ENCODE data around the gene TEX14.

Gene TEX14

GRCh38 chr17:58516644-58517377 is 175.0 kb downstream of the TEX14 start:
- peaks cover 10% of the 10 kb centered on the region for H3K36me3 ChIP-seq (ENCODE audit: control insufficient read depth, insufficient read depth, low read length)
- peak overlapping the region; percentile 93 for H3K27ac ChIP-seq (ENCODE audit: low read depth, low read length, severe bottlenecking)
- WGBS, 2 experiments (ENCODE audit: insufficient coverage in 2 of 2), result 86 to 88% methylated on average over 2 of the region's 2 CpGs
- peak overlapping the region; percentile 74 for H3K4me3 ChIP-seq (ENCODE audit: extremely low read depth, insufficient read depth, low read length, poor library complexity, severe bottlenecking)
- peaks cover 8% of the 10 kb centered on the region for H3K4me1 ChIP-seq (ENCODE audit: control insufficient read depth, insufficient read depth, low read length, poor library complexity, severe bottlenecking)
- no peaks in the 10 kb centered on the region for H3K9me3 ChIP-seq (ENCODE audit: control insufficient read depth, low read length)

- no peaks in the 10 kb centered on the region for H3K9me3 ChIP-seq (ENCODE audit: control insufficient read depth, low read length)
- no peak overlapping the region for H3K4me3 ChIP-seq (ENCODE audit: extremely low read depth, insufficient read depth, low read length, poor library complexity, severe bottlenecking)
- H3K36me3 ChIP-seq (ENCODE audit: control insufficient read depth, insufficient read depth, low read length), result peaks cover 25% of the 10 kb centered on the region
- H3K27ac ChIP-seq (ENCODE audit: low read depth, low read length, severe bottlenecking), result peak overlapping the region; percentile 10
- 86 to 90% methylated on average over 1 of the region's 2 CpGs for WGBS, 2 experiments (ENCODE audit: insufficient coverage in 2 of 2)
- H3K4me1 ChIP-seq (ENCODE audit: control insufficient read depth, insufficient read depth, low read length, poor library complexity, severe bottlenecking), result peaks cover 8% of the 10 kb centered on the region
These were observed 176.6 kb downstream of the TEX14 start for GRCh38 chr17:58515286-58515685.

DNA sequence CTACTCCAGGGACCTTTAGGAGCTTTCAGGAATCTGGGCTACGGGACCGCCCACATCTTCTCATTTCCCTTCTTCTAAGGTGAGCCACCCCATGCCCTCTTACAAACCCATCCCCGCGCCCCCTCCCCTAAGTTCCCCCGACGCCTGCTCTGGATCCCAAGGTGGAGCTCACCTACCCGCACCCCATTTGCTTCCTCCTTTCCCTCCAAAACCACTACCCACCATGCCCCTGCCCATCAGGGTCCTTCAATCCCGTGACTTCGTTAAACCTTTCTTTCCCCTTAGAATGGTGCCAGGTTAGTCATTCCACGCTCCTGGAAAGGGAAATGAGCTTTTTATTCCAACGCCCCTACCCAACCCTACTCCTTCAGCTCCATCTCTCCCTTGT is 177.1 kb downstream of the TEX14 start:
- Histone ChIP-seq H3K27ac (ENCODE audit: low read depth, low read length, severe bottlenecking) (peak overlapping the region; percentile 10), H3K4me1 (ENCODE audit: control insufficient read depth, insufficient read depth, low read length, poor library complexity, severe bottlenecking) (peaks cover 8% of the 10 kb centered on the region), H3K36me3 (ENCODE audit: control insufficient read depth, insufficient read depth, low read length) (peaks cover 30% of the 10 kb centered on the region), H3K4me3 (ENCODE audit: extremely low read depth, insufficient read depth, low read length, poor library complexity, severe bottlenecking) (peak overlapping the region; percentile 62), H3K9me3 (ENCODE audit: control insufficient read depth, low read length) (no peaks in the 10 kb centered on the region)
- WGBS, 2 experiments (ENCODE audit: insufficient coverage in 2 of 2), result 23 to 28% methylated on average over 9 to 10 of the region's 11 CpGs

DNA sequence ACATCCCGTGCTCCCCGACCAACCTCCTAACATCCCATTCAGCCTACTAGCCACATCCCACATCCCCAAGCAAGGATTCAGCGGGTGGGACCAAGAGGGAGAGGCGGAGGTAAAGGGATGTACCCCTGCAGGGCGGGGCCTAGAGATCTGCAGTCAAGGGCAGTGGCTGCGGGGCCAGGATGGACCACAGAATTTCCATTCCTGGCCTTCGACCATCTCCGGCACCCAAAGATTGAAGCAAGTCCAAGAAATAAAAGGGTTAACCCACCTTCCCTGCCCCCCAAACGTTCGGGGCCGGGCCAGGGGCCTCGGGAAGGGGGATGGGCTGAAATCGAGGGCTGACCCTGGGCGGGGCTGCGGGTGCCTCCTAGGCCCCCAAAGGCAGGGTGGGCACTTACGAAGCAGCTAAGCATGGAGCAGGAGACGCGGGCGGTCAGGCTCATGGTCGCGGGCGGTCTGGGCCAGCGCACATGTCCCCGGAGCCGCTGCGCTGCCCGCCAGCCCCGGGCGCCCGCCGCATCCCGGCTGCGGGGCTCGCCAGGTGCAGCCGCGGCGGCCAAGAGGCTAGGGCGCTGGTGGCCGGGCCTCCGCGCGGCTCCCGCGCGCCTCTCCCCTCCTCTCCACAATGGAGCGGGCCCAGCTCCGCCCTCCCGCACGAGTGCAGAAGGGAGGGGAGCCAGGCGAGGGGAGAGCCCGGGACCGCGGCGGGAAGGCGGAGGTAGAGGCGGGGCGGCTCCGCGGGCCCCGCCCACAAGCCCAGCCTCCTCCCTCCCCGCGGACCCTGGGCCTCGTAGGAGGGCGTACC is 177.7 kb downstream of the TEX14 start, which contains the start of gene MTMR4:
Gene MTMR4 (minus strand): TSS at position 674 of the 805 bp plus-strand sequence. CDS start 231 bp downstream, at position 443.
- Histone ChIP-seq H3K4me3 (ENCODE audit: extremely low read depth, insufficient read depth, low read length, poor library complexity, severe bottlenecking) (peak within 1 kb of the TSS; percentile 62), H3K4me1 (ENCODE audit: control insufficient read depth, insufficient read depth, low read length, poor library complexity, severe bottlenecking) (peaks cover 8% of the 10 kb centered on the region), H3K9me3 (ENCODE audit: control insufficient read depth, low read length) (no peaks in the 10 kb centered on the region), H3K36me3 (ENCODE audit: control insufficient read depth, insufficient read depth, low read length) (peaks cover 36% of the 10 kb centered on the region), H3K27ac (ENCODE audit: low read depth, low read length, severe bottlenecking) (peak within 1 kb of the TSS; percentile 10)
- WGBS, 2 experiments (ENCODE audit: insufficient coverage in 2 of 2), result 0% methylated on average over 24 to 34 of the region's 64 CpGs

DNA sequence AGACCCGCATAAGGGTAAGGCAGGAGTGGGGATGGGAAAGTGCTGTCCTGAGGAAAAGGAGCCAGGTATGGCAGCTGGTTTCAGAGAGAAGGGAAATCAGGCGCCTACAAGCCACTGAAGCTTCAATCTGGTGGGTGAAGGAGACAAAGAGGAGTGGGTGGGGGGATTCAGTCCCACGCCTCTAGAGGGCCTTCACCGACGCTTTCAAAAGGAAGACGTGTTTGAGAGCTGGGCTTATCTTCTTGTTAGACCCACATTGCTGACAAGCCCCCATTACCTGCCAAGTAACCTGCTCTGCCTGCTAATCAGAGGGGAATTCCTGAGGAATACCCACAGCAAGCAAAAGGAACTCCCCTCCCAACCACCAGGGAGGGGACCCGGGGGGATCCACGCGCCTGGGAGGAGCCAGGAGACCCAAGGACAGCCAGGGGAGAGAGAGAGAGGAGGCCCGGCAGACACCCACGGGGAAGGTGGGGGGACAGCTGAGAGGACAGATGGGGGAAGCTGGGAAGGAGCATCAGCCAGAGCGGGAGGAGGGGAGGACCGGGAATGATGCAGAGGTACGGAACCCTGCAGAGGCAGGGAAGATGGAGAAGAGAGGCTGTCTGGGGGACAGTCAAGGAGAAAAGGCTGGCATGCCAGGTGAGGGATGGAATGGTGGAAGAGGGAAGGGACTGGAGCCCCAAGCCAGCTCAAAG is 178.4 kb downstream of the TEX14 start:
- Histone ChIP-seq H3K36me3 (ENCODE audit: control insufficient read depth, insufficient read depth, low read length) (peaks cover 44% of the 10 kb centered on the region), H3K4me1 (ENCODE audit: control insufficient read depth, insufficient read depth, low read length, poor library complexity, severe bottlenecking) (peaks cover 3% of the 10 kb centered on the region), H3K27ac (ENCODE audit: low read depth, low read length, severe bottlenecking) (no peak overlapping the region)

GRCh38 chr17:58510075-58510474 is 181.8 kb downstream of the TEX14 start:
- Histone ChIP-seq H3K36me3 (ENCODE audit: control insufficient read depth, insufficient read depth, low read length) (peaks cover 73% of the 10 kb centered on the region), H3K27ac (ENCODE audit: low read depth, low read length, severe bottlenecking) (no peak overlapping the region), H3K4me1 (ENCODE audit: control insufficient read depth, insufficient read depth, low read length, poor library complexity, severe bottlenecking) (peaks cover 3% of the 10 kb centered on the region), H3K9me3 (ENCODE audit: control insufficient read depth, low read length) (no peaks in the 10 kb centered on the region), H3K4me3 (ENCODE audit: extremely low read depth, insufficient read depth, low read length, poor library complexity, severe bottlenecking) (no peak overlapping the region)
- WGBS, 2 experiments (ENCODE audit: insufficient coverage in 2 of 2), result 88 to 97% methylated on average over 5 of the region's 5 CpGs

More for the DNA sequence above, 178.4 kb downstream of the TEX14 start:
- WGBS, 2 experiments (ENCODE audit: insufficient coverage in 2 of 2), result 28 to 51% methylated on average over 7 to 12 of the region's 14 CpGs
- Histone ChIP-seq H3K4me3 (ENCODE audit: extremely low read depth, insufficient read depth, low read length, poor library complexity, severe bottlenecking) (peak overlapping the region; percentile 62), H3K9me3 (ENCODE audit: control insufficient read depth, low read length) (no peaks in the 10 kb centered on the region)

- Histone ChIP-seq H3K4me3 (ENCODE audit: extremely low read depth, insufficient read depth, low read length, poor library complexity, severe bottlenecking) (no peak overlapping the region), H3K27ac (ENCODE audit: low read depth, low read length, severe bottlenecking) (no peak overlapping the region), H3K4me1 (ENCODE audit: control insufficient read depth, insufficient read depth, low read length, poor library complexity, severe bottlenecking) (peaks cover 2% of the 10 kb centered on the region), H3K9me3 (ENCODE audit: control insufficient read depth, low read length) (no peaks in the 10 kb centered on the region), H3K36me3 (ENCODE audit: control insufficient read depth, insufficient read depth, low read length) (peaks cover 89% of the 10 kb centered on the region)
- 92 to 95% methylated on average over 9 of the region's 10 CpGs for WGBS, 2 experiments (ENCODE audit: insufficient coverage in 2 of 2)
These were observed 183.3 kb downstream of the TEX14 start for GRCh38 chr17:58508341-58509067.

- Histone ChIP-seq H3K9me3 (ENCODE audit: control insufficient read depth, low read length) (no peaks in the 10 kb centered on the region), H3K36me3 (ENCODE audit: control insufficient read depth, insufficient read depth, low read length) (peaks cover 96% of the 10 kb centered on the region), H3K4me3 (ENCODE audit: extremely low read depth, insufficient read depth, low read length, poor library complexity, severe bottlenecking) (no peak overlapping the region), H3K27ac (ENCODE audit: low read depth, low read length, severe bottlenecking) (no peak overlapping the region), H3K4me1 (ENCODE audit: control insufficient read depth, insufficient read depth, low read length, poor library complexity, severe bottlenecking) (no peaks in the 10 kb centered on the region)
- 93 to 97% methylated on average over 9 to 12 of the region's 13 CpGs for WGBS, 2 experiments (ENCODE audit: insufficient coverage in 2 of 2)
These were observed 184.7 kb downstream of the TEX14 start for GRCh38 chr17:58507123-58507634.
